Endometrial microvascular endothelial cells (primary cell): ENCODE measurements around the gene GTF2F1. TPM values are rescaled to one million over a fixed set of nuclear protein-coding genes. Genes with fewer than 3 reads are reported as not detected.
"Not testable (repeated sequence)": the region's sequence is repeated elsewhere in the genome, so short reads cannot be mapped to it uniquely, and the experiment has no call there.

Experiments used
- in situ Hi-C: cut with HindIII; loops from 2 replicates; pipeline ENCODE4 v1.10.0; 2017; ENCODE audit warnings: low sequenced_read_pairs, low pct_unique_long_range_greater_than_20kb; ENCODE audit errors: inconsistent ontology term
- total RNA-seq: library from RNA; depleted of rRNA; stranded (reverse); fragments of >200 nt; gene quantifications from one replicate; pipeline ENCODE4 v1.2.3, GENCODE V29; 2015; ENCODE audit errors: inconsistent ontology term

The GTF2F1 gene
- total RNA-seq, 1 donor from 2014 or later: 32.3 TPM

- in situ Hi-C loops: no loop called here
Observed at GRCh38 chr19:6418562-6418932, 25.6 kb upstream of the GTF2F1 start.

- in situ Hi-C loops: no loop called here
Observed at GRCh38 chr19:6417713-6418561, 25.0 kb upstream of the GTF2F1 start.

GRCh38 chr19:6416658-6417405 is 23.9 kb upstream of the GTF2F1 start:
- in situ Hi-C loops: no loop called here

GRCh38 chr19:6415591-6416190 is 22.7 kb upstream of the GTF2F1 start:
- in situ Hi-C loops: no loop called here

- in situ Hi-C loops: no loop called here
Observed at GRCh38 chr19:6414793-6415590, 22.0 kb upstream of the GTF2F1 start.

GRCh38 chr19:6413721-6414643 is 21.0 kb upstream of the GTF2F1 start:
- in situ Hi-C loops: no loop called here

GRCh38 chr19:6413291-6413690 is 20.3 kb upstream of the GTF2F1 start:
- in situ Hi-C loops: no loop called here

GRCh38 chr19:6412447-6413091 is 19.6 kb upstream of the GTF2F1 start:
- in situ Hi-C loops: no loop called here

GRCh38 chr19:6412061-6412446 is 19.1 kb upstream of the GTF2F1 start:
- in situ Hi-C loops: no loop called here

GRCh38 chr19:6409346-6409745 is 16.4 kb upstream of the GTF2F1 start:
- in situ Hi-C loops: no loop called here

- in situ Hi-C loops: no loop called here
Observed at GRCh38 chr19:6406401-6406800, 13.4 kb upstream of the GTF2F1 start.

GRCh38 chr19:6402837-6403608 is 10.1 kb upstream of the GTF2F1 start:
- in situ Hi-C loops: no loop called here

GRCh38 chr19:6402058-6402457 is 9.1 kb upstream of the GTF2F1 start:
- in situ Hi-C loops: no loop called here

GRCh38 chr19:6400062-6400944 is 7.3 kb upstream of the GTF2F1 start:
- in situ Hi-C loops: not testable (repeated sequence)

- in situ Hi-C loops: loop anchor here (25.0 kb wide), 1 partner anchor 109 kb away; the partner anchor contains the start of gene MLLT1
Observed at GRCh38 chr19:6396305-6396704, 3.3 kb upstream of the GTF2F1 start.

GRCh38 chr19:6394831-6395230 is 1.9 kb upstream of the GTF2F1 start:
- in situ Hi-C loops: loop anchor here (25.0 kb wide), 1 partner anchor 108 kb away; the partner anchor contains the start of gene MLLT1
